Fibroblast of mammary gland (primary cell): ENCODE data around the gene SENP5.
A peak's percentile ranks its signal among the peaks of the same experiment; 100 is the strongest.

Source experiments
- DNase-seq: peaks from one replicate; pipeline ENCODE4 v3.0.0-alpha.2; 2010; ENCODE audit warnings: low read depth
- H3K4me3 ChIP-seq: 2 replicates; pipeline ENCODE4 v1.5.1; 2011; ENCODE audit warnings: low read depth, mild to moderate bottlenecking, low read length, moderate library complexity; ENCODE audit not compliant: control insufficient read depth
- CTCF ChIP-seq: conservative IDR thresholded peaks from 2 replicates; pipeline ENCODE4 v1.5.1; 2011; ENCODE audit warnings: low read depth, low read length, inconsistent platforms; ENCODE audit not compliant: control insufficient read depth, insufficient read depth

SENP5 gene

GRCh38 chr3:196965804-196966173 is 98.1 kb downstream of the SENP5 start:
- TF ChIP-seq CTCF = no peak
- no peak overlapping the region for H3K4me3 ChIP-seq
- no peak for DNase-seq

GRCh38 chr3:196966526-196967401 is 99.0 kb downstream of the SENP5 start:
- DNase-seq = no peak
- H3K4me3 ChIP-seq = no peak overlapping the region

DNA sequence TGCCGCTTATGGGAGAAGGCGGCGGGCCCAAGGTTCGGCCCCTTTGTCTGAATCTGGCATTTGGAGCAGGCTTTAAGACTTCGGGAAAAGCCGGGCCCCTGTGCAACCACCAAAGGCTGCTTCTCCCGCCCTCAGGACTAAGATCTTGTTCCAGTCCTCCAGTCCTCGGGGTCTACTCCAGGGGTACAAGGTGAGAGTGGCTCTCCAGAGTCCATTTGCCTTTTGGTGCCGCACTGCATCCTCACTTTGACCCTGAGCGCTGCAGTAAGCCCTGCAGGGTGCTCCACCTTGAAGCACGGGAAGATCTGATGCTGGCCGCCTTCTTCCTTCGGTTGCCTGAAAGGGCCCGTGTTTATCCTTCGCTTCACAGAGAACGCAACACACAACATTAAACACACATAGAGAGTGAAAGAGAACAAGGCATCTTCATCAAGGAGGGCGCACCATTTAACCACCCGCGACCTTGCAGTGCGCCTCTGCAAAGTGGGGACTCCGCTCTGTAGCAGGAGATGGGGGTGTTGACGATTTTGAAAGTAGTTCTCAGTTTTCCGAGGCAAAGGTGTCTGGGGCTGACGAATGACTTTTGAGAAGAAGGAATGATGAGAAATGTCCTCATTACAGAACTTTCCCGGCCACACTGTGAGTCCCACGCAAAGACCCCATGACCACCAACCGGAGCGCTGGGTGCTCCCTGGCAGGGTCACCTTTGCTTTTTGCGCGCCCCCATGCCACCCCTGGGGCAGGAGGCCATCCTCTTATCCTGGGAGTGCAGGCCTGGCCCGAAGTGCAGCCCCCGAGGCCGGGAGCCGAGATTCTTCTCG is 99.9 kb downstream of the SENP5 start:
- no peak for DNase-seq
- no peak for TF ChIP-seq CTCF
- peak overlapping the region; percentile 58 for H3K4me3 ChIP-seq

More at GRCh38 chr3:196966526-196967401, 99.0 kb downstream of the SENP5 start:
- no peak for TF ChIP-seq CTCF

- H3K4me3 ChIP-seq = peak within 1 kb of the TSS; percentile 58
- no peak for TF ChIP-seq CTCF
- peak; percentile 28 for DNase-seq
Observed at GRCh38 chr3:196968233-196969133, 100.8 kb downstream of the SENP5 start, which contains the start of gene PIGZ. PIGZ (minus strand) TSS chr3:196968833; CDS start chr3:196952031, 16,802 bp downstream.

GRCh38 chr3:196969134-196969659 is 101.5 kb downstream of the SENP5 start:
- H3K4me3 ChIP-seq = peak overlapping the region; percentile 53
- DNase-seq = peak; percentile 19
- TF ChIP-seq CTCF = no peak
